ENCODE data around the gene PRICKLE2. TPM values are rescaled to one million over a fixed set of nuclear protein-coding genes. Genes with fewer than 3 reads are reported as not detected.

PRICKLE2 gene
- total RNA-seq, 2 donors from 2014 or later: 27.9 to 42.3 TPM

DNA sequence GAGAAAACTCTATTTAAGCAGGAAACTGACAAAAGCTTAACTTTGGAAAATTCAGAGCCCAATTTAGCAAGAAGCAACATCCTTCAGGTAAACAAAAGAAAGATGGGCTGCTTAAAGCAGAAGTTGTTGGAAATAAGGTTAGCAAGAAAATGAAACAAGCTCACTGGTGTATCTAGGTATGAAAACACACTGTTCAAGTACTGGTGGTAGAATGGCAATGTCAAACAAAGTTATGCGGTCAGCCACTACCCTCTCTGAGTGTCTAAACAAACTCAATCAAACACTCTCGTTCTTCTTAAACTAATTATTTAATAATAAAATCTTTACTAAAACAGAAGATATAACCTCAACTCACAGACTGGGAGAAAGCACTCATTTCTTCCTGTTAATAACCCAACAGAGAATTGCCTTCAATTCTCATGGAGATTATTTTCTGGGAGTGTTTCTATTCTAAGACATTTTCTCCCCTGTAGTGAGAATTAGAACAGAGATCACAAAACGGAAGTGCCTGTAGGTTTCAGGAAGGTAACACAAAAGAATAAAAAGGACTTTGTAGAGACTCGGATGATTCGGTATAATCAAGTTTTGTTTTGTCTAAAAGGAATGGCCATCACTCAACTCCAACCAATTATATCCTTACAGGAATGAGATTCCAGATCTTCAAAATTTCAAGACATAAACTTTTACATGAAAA is 28.9 kb downstream of the PRICKLE2 start:
- DNase-seq (ENCODE audit: low spot score): no peak
- Histone ChIP-seq H3K4me1 (ENCODE audit: control insufficient read depth in 1 of 2, low read depth in 2 of 2) (no peaks in the 10 kb centered on the region), H3K36me3 (peaks cover 7% of the 10 kb centered on the region), H3K9me3 (no peaks in the 10 kb centered on the region), H3K27ac (no peak overlapping the region), H3K4me3 (no peak overlapping the region), H3K27me3 (replicated peaks; ENCODE audit: insufficient read depth) (no peaks in the 10 kb centered on the region)
- no peak for ATAC-seq (ENCODE audit: insufficient number of reproducible peaks, low FRiP score, low read depth)
- TF ChIP-seq, protein P1, sequence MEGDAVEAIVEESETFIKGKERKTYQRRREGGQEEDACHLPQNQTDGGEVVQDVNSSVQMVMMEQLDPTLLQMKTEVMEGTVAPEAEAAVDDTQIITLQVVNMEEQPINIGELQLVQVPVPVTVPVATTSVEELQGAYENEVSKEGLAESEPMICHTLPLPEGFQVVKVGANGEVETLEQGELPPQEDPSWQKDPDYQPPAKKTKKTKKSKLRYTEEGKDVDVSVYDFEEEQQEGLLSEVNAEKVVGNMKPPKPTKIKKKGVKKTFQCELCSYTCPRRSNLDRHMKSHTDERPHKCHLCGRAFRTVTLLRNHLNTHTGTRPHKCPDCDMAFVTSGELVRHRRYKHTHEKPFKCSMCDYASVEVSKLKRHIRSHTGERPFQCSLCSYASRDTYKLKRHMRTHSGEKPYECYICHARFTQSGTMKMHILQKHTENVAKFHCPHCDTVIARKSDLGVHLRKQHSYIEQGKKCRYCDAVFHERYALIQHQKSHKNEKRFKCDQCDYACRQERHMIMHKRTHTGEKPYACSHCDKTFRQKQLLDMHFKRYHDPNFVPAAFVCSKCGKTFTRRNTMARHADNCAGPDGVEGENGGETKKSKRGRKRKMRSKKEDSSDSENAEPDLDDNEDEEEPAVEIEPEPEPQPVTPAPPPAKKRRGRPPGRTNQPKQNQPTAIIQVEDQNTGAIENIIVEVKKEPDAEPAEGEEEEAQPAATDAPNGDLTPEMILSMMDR (IDR thresholded peaks at IDR 0.05): no peak

GRCh38 chr3:64195789-64196188 is 29.5 kb downstream of the PRICKLE2 start:
- H3K36me3 ChIP-seq: peaks cover 7% of the 10 kb centered on the region
- no peaks in the 10 kb centered on the region for H3K4me1 ChIP-seq (ENCODE audit: control insufficient read depth in 1 of 2, low read depth in 2 of 2)
- no peak overlapping the region for H3K27ac ChIP-seq
- no peaks in the 10 kb centered on the region for H3K9me3 ChIP-seq
- H3K4me3 ChIP-seq: no peak overlapping the region
- no peak for ATAC-seq (ENCODE audit: insufficient number of reproducible peaks, low FRiP score, low read depth)
- H3K27me3 ChIP-seq (replicated peaks; ENCODE audit: insufficient read depth): no peaks in the 10 kb centered on the region
- DNase-seq (ENCODE audit: low spot score): no peak
- TF ChIP-seq, protein P1 (IDR thresholded peaks at IDR 0.05): no peak

DNA sequence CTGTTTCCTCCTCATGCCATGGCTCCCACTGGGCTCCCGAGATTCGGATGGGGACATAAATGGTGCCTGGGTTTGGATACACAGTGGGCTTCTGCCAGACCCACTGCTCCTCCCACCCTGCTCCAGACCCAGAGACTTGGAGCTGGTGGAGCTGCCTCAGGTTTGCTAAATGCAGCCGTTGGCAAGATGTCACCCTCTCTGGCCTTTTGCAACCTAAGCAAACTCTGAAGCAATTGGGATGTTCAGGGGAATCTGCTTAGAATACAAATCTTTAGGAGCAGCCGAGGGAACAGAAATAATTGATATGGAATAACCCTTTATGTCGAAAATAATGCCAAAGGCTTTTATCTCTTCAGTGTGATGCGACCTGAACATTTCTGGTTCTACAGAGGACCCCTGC is 33.4 kb downstream of the PRICKLE2 start:
- no peak for DNase-seq (ENCODE audit: low spot score)
- H3K4me3 ChIP-seq: no peak overlapping the region
- H3K36me3 ChIP-seq: no peaks in the 10 kb centered on the region
- H3K4me1 ChIP-seq (ENCODE audit: control insufficient read depth in 1 of 2, low read depth in 2 of 2): peaks cover 13 to 34% of the 10 kb centered on the region in 2 donors
- TF ChIP-seq, protein P1 (IDR thresholded peaks at IDR 0.05): no peak
- H3K9me3 ChIP-seq: no peaks in the 10 kb centered on the region
- no peak for ATAC-seq (ENCODE audit: insufficient number of reproducible peaks, low FRiP score, low read depth)
- H3K27me3 ChIP-seq (replicated peaks; ENCODE audit: insufficient read depth): no peaks in the 10 kb centered on the region
- H3K27ac ChIP-seq: no peak overlapping the region

DNA sequence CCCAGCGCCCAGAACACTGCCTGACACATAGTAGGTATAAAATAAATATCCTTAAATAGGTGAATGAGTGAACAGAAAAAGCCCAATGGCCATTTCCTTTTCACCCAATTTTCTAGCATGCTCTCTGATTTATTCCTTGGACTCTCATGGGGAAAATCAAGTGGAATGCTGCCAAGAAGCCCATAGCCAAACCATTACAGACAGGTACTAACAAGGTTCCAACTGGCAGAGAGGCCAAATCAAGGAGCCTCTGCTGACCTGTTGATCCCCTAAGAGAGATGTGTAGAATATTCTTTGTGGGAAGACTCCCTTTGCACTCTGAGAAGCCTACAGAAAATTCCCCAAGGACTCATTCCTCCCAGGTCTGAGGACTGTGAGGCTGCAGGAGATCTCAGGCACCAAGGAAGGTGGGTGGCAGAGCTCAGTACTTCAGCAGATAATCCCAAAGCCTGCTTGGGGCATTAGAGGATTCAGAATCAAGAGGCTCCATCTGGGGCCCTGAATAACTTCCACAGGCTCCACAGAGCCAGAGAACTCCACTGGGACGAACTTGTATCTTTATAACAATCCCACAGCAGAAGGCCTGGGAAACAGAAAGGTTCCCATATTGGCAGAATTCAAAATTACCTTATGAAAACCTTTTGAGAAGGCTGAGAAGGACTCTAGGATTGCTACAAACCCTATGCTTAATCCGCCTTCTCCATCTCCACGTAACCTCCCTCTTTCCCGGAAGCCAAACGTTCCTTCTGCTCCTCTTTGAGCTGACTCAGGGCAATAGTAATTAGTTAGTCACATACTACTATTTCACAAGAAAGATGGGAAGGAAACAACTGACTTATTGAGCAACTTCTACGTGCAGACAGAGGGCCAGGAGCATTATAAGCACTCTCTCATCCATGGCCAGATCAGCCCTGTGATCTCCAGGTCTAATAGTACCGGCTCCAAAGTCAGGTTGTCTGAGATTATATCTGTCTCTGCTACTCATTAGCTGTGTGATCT is 34.5 kb downstream of the PRICKLE2 start:
- Histone ChIP-seq H3K27ac (no peak overlapping the region), H3K36me3 (no peaks in the 10 kb centered on the region), H3K9me3 (no peaks in the 10 kb centered on the region), H3K4me3 (no peak overlapping the region), H3K27me3 (replicated peaks; ENCODE audit: insufficient read depth) (no peaks in the 10 kb centered on the region), H3K4me1 (ENCODE audit: control insufficient read depth in 1 of 2, low read depth in 2 of 2) (peaks cover 16 to 43% of the 10 kb centered on the region in 2 donors)
- TF ChIP-seq, protein P1 (IDR thresholded peaks at IDR 0.05): no peak
- ATAC-seq (ENCODE audit: insufficient number of reproducible peaks, low FRiP score, low read depth) (no peak), DNase-seq (ENCODE audit: low spot score) (no peak)

Data from thoracic aorta (tissue), 2 donors.